K562 (cell line): ENCODE data around the gene AGPAT4. TPM values are rescaled to one million over a fixed set of nuclear protein-coding genes. Genes with fewer than 3 reads are reported as not detected.
A peak's percentile ranks its signal among the peaks of the same experiment; 100 is the strongest.

ENCODE experiments used
- FOXO4 ChIP-seq: fragments of 450-650 bp; formaldehyde crosslinking; IDR thresholded peaks from 2 replicates; pipeline ENCODE4 v1.4.0; 2020; ENCODE audit warnings: mild to moderate bottlenecking, moderate library complexity
- GTF2B ChIP-seq: IDR thresholded peaks from 2 replicates; pipeline ENCODE4 v1.6.1; 2011; ENCODE audit not compliant: insufficient read length; ENCODE audit errors: extremely low read depth
- HDAC3 ChIP-seq: fragments of 450-650 bp; IDR thresholded peaks from 2 replicates; pipeline ENCODE4 v1.6.1; 2018; ENCODE audit warnings: borderline replicate concordance, mild to moderate bottlenecking, moderate library complexity; ENCODE audit not compliant: partially characterized antibody
- HNRNPUL1 ChIP-seq: fragments of 200-400 bp; formaldehyde crosslinking; IDR thresholded peaks from 2 replicates; pipeline ENCODE4 v1.6.1; 2017; ENCODE audit warnings: low read length
- MAZ ChIP-seq, 2 experiments: fragments of 450-650 bp in 1 of 2; sonication (generic) in 1 of 2; formaldehyde crosslinking; IDR thresholded peaks in 1 of 2; conservative IDR thresholded peaks in 1 of 2; 2 replicates each; pipeline versions ENCODE4 v1.4.0 to v1.5.0; 2020; ENCODE audit warnings: mild to moderate bottlenecking in 1 of 2, missing genetic modification reagents in 1 of 2
- RHOXF2B ChIP-seq: fragments of 250-450 bp; sonication (Bioruptor Pico); conservative IDR thresholded peaks from 2 replicates; pipeline ENCODE4 v1.5.1; 2021
- SAFB ChIP-seq: fragments of 200-400 bp; formaldehyde crosslinking; IDR thresholded peaks from 2 replicates; pipeline ENCODE4 v1.6.1; 2017; ENCODE audit warnings: low read depth, low read length, borderline replicate concordance
- SMAD3 ChIP-seq: fragments of 450-650 bp; formaldehyde crosslinking; conservative IDR thresholded peaks from 2 replicates; pipeline ENCODE4 v1.4.0; 2020; ENCODE audit warnings: mild to moderate bottlenecking
- SMC3 ChIP-seq: conservative IDR thresholded peaks from 2 replicates; pipeline ENCODE4 v1.6.1; 2011; ENCODE audit warnings: low read depth, low read length, improper control_type of control experiment; ENCODE audit not compliant: insufficient read depth
- SNRNP70 ChIP-seq: fragments of 200-400 bp; formaldehyde crosslinking; optimal IDR thresholded peaks from 2 replicates; pipeline ENCODE3; 2017; ENCODE audit warnings: low read depth, low read length
- TSC22D4 ChIP-seq: fragments of 450-650 bp; IDR thresholded peaks from 2 replicates; pipeline ENCODE4 v1.6.1; 2016; ENCODE audit warnings: missing genetic modification characterization, missing biosample characterization, control low read depth
- U2AF1 ChIP-seq: fragments of 200-400 bp; formaldehyde crosslinking; optimal IDR thresholded peaks from 2 replicates; pipeline ENCODE3; 2017; ENCODE audit warnings: mild to moderate bottlenecking, low read depth, low read length, moderate library complexity
- U2AF2 ChIP-seq: fragments of 200-400 bp; formaldehyde crosslinking; optimal IDR thresholded peaks from 2 replicates; pipeline ENCODE3; 2017; ENCODE audit warnings: low read depth, mild to moderate bottlenecking, low read length
- ZBED1 ChIP-seq: IDR thresholded peaks from 2 replicates; pipeline ENCODE4 v1.6.1; 2014
- ZBTB8A ChIP-seq: fragments of 450-650 bp; IDR thresholded peaks from 2 replicates; pipeline ENCODE4 v1.6.1; 2018; ENCODE audit warnings: mild to moderate bottlenecking, moderate library complexity; ENCODE audit not compliant: partially characterized antibody
- ZBTB9 ChIP-seq: fragments of 450-650 bp; formaldehyde crosslinking; IDR thresholded peaks from 2 replicates; pipeline ENCODE4 v1.4.0; 2020; ENCODE audit warnings: mild to moderate bottlenecking, moderate library complexity
- ZNF280A ChIP-seq: fragments of 450-650 bp; IDR thresholded peaks from 2 replicates; pipeline ENCODE4 v1.6.1; 2018; ENCODE audit warnings: mild to moderate bottlenecking, low read depth; ENCODE audit not compliant: partially characterized antibody
- ZNF507 ChIP-seq: conservative IDR thresholded peaks from 2 replicates; pipeline ENCODE4 v1.6.1; 2017; ENCODE audit warnings: missing genetic modification characterization, missing compliant biosample characterization
- ZNF780A ChIP-seq: fragments of 250-450 bp; sonication (Bioruptor Pico); IDR thresholded peaks from 2 replicates; pipeline ENCODE4 v1.5.0; 2021; ENCODE audit warnings: mild to moderate bottlenecking
- polyA plus RNA-seq, 8 experiments: library from polyadenylated mRNA; depleted of rRNA in 4 of 8; stranded (reverse) in 5 of 8; unstranded in 3 of 8; fragments of >200 nt; fragmentation: Nextera tagmentation in 2 of 8; fragmentation: Illumina TruSeq in 1 of 8; extraction: Ambion mirVana in 2 of 8; extraction: Trizol in 1 of 8; gene quantifications; 2 replicates each; pipeline versions ENCODE4 v1.2.1 to v1.2.3, GENCODE V29; 2011 to 2014; ENCODE audit warnings: inconsistent platforms in 1 of 8, missing spikeins in 1 of 8
- total RNA-seq, 7 experiments: library from RNA; depleted of rRNA in 6 of 7; stranded (reverse); fragments of >200 nt in 6 of 7; fragmentation: Illumina TruSeq in 2 of 7; extraction: Trizol in 2 of 7; gene quantifications; 2 replicates each; pipeline versions ENCODE4 v1.2.1 to v1.2.3, GENCODE V29; 2011 to 2021; ENCODE audit warnings: low replicate concordance in 1 of 7

The AGPAT4 gene
- total and polyA plus RNA-seq, 9 of the 15 experiments (the other 6 are each of a cell fraction or from before 2014, with no cell fraction given) = 2.2 to 15.0 (median 5.7) TPM

GRCh38 chr6:161254464-161255253 lies 19.2 kb downstream of the AGPAT4 start (continued):
- TF ChIP-seq MAZ (CRISPR knock-in tag; conservative IDR thresholded peaks at IDR 0.05 in 1 of 2, IDR thresholded peaks at IDR 0.05 in 1 of 2) = peak in 1 of 2 experiments; percentile 22; a peak in 1 of 4 replicates
- no peak; the same call in 1 of the 2 replicates for TF ChIP-seq SMAD3 (CRISPR knock-in tag)
- TF ChIP-seq U2AF2 = no peak
- no peak for TF ChIP-seq TSC22D4 (tag)
- TF ChIP-seq ZBTB9 = 0 out of 2 replicates have a peak, but pooled peaks have one; percentile 38
- peak; percentile 99 for TF ChIP-seq HDAC3
- TF ChIP-seq FOXO4 (CRISPR knock-in tag) = no peak
- TF ChIP-seq SNRNP70 = no peak
- no peak for TF ChIP-seq ZBTB8A
- no peak for TF ChIP-seq U2AF1
- TF ChIP-seq RHOXF2B = no peak
- TF ChIP-seq ZBED1 = peak; percentile 96
- no peak for TF ChIP-seq ZNF280A
- TF ChIP-seq SMC3 = no peak
- no peak for TF ChIP-seq SAFB
- no peak for TF ChIP-seq GTF2B
- no peak for TF ChIP-seq HNRNPUL1
- no peak for TF ChIP-seq ZNF507
- no peak for TF ChIP-seq ZNF780A (CRISPR knock-in tag)
